GM18519 (cell line): Measurements from ENCODE around the gene OPRD1.
"Not testable (repeated sequence)": the region's sequence is repeated elsewhere in the genome, so short reads cannot be mapped to it uniquely, and the experiment has no call there.

Experiments used
- ATAC-seq: cut with Tn5 transposase; IDR thresholded peaks from one replicate; pipeline ENCODE4 v1.9.1; 2021; ENCODE audit warnings: mild to moderate bottlenecking, moderate library complexity; ENCODE audit not compliant: unreplicated experiment, low FRiP score

OPRD1 gene

DNA sequence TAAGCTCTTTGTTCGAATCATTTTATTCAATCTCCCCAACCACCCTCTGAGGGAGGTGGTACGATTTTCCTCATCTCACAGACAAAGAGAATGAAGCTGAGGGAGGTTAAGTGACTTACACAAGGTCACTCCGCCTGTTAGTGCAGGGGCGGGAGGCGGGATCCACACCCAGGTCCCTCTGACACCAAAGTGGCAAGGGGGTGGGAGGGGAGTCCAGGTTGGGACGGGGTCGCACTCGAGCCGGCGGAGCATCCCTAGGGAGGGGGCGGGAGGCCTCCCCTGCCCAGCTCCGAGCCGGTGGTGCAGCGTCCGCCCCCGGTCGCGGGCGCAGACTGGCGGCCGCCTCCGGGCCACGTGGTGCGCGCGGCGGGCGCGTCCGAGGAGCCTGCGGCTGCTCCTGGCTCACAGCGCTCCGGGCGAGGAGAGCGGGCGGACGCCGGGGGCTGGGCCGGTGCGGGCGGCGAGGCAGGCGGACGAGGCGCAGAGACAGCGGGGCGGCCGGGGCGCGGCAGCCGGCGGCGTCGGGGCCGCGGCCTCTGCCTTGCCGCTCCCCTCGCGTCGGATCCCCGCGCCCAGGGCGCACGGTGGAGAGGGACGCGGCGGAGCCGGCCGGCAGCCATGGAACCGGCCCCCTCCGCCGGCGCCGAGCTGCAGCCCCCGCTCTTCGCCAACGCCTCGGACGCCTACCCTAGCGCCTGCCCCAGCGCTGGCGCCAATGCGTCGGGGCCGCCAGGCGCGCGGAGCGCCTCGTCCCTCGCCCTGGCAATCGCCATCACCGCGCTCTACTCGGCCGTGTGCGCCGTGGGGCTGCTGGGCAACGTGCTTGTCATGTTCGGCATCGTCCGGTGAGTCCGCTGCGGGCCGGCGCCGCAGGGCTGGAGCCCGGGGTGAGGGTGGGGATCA, at the start of gene OPRD1:
Gene OPRD1, plus strand, starts transcription at position 405 of the 903 bp plus-strand sequence. Its CDS starts 214 bp downstream, at position 619.
- no peak for ATAC-seq

DNA sequence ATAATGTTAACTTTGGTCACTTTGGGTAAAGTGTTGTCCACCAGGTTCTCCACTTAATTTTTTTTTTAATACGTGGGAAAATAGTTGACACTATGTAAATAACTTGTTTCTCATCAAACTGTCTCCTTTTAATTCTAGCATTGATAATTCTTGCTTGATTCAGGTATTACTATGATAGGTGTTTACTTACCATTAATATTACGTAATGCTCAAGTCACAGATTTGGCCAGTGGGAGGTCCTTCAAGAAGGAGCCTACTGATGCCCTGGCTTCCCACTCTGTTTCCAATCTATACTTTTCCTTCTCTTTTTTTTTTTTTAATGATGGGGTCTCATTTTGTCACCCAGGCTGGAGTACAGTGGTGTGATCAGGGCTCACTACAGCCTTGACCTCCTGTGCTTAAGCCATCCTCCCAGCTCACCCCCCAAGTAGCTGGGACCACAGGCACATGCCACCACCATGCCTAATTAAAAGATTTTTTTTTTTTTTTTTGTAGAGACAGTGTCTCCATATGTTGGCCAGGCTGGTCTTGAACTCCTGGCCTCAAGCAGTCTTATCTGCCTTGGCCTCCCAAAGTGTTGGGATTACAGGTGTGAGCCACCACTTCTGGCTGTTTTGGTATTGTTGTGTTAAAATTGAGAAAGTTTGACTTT, 45.3 kb upstream of the OPRD1 start:
- no peak for ATAC-seq

DNA sequence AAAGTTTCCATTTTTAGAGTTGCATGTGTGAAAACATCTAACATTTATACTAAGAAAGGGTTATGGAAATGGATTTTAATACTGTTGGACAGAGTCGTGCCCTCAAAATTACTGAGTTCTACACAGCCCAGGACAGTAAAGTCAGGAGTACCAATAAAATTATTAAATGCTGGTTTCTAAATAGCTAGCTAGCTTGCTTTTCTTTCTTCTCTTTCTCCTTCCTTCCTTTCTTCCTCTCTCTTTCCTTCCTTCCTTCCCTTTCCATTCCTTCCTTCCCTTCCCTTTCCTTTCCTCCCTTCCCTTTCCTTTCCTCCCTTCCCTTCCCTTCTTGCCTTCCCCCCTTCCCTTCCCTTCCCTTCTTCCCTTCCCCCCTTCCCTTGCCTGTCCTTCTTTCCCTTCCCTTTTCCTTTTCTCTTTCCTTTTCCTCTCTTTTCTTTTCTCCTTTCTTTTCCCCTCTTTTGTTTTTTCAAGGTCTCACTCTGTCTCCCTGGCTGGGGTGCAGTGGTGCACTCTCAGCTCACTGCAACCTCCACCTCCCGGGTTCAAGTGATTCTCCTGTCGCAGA, 41.3 kb upstream of the OPRD1 start:
- no peak for ATAC-seq

GRCh38 chr1:28771921-28772320, 40.0 kb upstream of the OPRD1 start:
- ATAC-seq: not testable (repeated sequence)

DNA sequence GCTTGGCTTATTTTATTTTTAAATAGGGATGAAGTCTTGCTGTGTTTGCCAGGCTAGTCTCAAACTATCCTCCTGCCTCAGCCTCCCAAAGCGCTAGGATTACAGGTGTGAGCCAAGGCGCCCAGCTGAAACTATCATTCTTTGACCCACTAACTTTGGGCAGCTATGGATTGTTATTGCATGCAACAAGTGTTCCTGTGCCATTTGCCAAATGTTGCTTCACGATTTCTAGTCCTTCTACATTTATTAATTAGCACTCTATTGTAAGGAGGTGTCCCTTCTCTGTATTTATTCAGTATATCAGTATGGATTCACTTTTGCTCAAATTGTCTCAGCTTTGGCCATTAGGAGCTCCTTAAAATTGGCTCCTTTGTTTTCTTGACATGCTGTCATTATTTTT, 38.9 kb upstream of the OPRD1 start:
- no peak for ATAC-seq

DNA sequence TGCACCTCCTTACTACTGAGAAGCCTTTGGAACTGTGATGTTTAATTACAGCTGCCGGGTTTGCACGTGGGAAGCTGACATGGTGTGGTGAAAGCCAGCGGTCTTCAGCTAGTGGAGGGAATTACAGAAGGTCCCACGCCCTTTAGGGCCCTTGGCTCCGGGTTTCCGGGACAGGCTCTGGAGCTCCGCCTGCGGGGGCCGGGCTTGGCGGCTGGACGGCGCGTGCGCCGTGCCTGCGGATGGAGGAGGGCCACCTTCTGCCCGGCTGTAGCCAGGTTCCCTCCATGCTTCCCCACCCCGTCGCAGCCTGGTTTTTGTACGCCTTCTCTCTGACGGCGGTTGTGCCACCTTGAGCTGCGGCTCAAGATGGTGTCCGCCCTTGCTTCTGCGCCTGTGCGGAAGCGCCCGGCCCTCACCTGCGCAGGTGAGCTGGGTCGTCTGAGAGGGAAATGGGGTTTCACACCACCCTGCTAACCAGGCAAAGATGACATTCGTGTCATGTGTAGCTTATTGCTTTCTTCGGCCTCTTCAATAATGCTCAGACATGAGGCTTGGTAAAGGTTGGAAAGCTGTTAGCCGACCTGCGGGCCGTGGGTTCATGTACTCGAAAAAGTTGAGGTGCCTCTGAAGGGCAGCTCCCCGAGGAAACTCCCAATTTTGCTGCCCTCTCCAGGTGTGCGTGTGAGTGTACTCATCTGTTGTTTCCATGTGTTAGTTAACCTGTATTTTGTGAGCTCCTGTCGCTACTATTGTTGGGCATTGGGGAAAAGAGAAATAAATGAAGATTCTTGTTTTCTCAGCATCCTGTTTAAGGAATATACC, 36.6 kb upstream of the OPRD1 start:
- no peak for ATAC-seq

GRCh38 chr1:28776341-28776740, 35.6 kb upstream of the OPRD1 start:
- ATAC-seq: no peak

GRCh38 chr1:28778021-28778420, 33.9 kb upstream of the OPRD1 start:
- no peak for ATAC-seq

GRCh38 chr1:28779751-28780408, 32.1 kb upstream of the OPRD1 start:
- no peak for ATAC-seq

GRCh38 chr1:28781305-28781704, 30.7 kb upstream of the OPRD1 start:
- ATAC-seq: no peak

GRCh38 chr1:28782011-28782410, 30.0 kb upstream of the OPRD1 start:
- no peak for ATAC-seq

DNA sequence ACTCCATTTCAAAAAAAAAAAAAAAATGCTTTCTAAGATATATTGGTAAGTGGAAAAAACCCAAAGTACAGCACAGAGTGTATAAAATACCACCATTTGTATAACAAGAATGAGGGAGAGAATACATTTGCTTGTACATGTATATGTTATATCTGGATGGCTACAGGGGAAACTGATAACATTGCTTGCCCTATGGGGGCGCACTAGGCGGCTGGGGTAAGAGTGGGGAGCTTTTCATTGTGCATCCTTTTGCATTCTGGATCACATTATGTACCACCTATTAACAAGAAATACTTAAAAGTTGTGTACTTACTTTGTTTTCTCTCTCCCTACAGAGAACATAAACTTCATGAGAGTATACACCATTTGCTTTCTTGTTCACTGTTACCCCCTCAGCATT, 28.6 kb upstream of the OPRD1 start:
- no peak for ATAC-seq

GRCh38 chr1:28789412-28789811, 22.6 kb upstream of the OPRD1 start:
- no peak for ATAC-seq

DNA sequence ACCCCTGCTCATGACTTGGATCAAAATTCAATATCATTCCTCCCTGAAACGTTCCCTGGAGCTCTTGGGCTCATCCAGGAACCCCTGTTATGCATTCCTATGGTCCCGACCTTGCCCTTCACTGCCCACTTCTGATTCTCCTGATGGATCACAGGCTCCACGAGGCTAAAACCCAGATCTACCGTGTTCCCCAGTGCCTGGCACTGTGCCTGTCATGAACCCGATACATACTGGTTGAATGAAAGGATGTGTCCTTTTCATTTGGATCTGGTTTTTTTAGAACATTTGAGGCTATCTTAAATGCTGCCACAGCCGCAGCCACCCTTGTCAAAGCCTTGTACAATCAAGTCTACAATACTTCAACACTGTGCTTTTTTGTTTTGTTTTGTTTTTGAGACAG, 22.2 kb upstream of the OPRD1 start:
- no peak for ATAC-seq

DNA sequence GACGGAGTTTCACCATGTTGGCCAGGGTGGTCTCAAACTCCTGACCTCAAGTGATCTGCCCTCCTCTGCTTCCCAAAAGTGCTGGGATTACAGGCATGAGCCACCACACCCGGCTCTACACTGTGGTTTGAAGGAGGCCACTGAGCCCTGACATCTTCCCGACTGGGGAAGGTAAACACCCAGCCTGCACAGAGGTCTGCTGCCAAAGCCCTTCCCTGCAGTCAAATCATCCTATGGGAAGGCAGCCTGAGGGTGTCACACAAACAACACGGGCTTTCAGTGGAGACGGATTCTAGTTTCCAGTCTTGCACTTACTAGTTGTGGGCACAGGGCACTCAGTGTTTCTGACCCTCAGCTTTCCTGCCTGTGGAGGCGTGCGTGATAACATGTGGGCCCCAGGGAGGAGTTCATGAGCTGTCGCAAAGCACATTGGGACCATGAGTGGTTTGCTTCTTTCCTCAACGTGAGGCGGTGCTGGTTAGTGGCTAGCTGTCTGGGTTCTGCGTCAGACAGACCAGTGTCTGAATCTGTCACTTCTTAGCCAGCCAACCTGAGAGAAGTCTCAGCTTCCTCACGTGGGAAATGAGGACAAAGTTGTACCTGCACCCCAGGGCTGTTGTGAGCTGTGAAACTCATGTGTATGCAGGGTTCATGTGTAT, 21.5 kb upstream of the OPRD1 start:
- no peak for ATAC-seq

GRCh38 chr1:28791929-28792328, 20.0 kb upstream of the OPRD1 start:
- ATAC-seq: not testable (repeated sequence)

GRCh38 chr1:28792644-28793121, 19.3 kb upstream of the OPRD1 start:
- ATAC-seq: no peak

DNA sequence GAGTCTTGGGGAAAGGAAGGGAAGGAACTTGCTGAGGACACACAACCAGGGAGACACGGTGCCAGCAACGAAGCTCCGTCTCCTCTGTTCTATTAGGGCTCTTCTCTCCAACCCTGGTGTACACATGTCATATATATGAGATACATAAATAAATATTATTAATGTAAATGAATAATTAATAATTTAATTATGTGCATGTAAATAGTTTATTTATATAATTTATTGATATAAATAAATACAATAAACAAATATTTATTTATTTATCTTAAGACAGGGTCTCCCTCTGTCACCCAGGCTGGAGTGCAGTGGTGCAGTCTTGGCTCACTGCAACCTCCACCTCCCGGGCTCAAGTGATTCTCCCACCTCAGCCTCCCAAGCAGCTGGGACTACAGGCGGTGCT, 17.4 kb upstream of the OPRD1 start:
- ATAC-seq: not testable (repeated sequence)
